HCT116 (cell line): ENCODE measurements around the gene MRPL45.
"Not testable (repeated sequence)": the region's sequence is repeated elsewhere in the genome, so short reads cannot be mapped to it uniquely, and the experiment has no call there.

Experiments
- CEBPB ChIP-seq: IDR thresholded peaks from 2 replicates; pipeline ENCODE4 v1.6.1; 2012; ENCODE audit warnings: low read depth
- ELF1 ChIP-seq: IDR thresholded peaks from 2 replicates; pipeline ENCODE4 v1.6.1; 2012; ENCODE audit warnings: low read depth, borderline replicate concordance
- EZH2 ChIP-seq: fragments of 200-600 bp; sonication (generic); IDR thresholded peaks from 2 replicates; pipeline ENCODE4 v1.6.1; 2017; ENCODE audit warnings: antibody characterized with exemption, mixed run types
- POLR2A ChIP-seq: IDR thresholded peaks from 2 replicates; pipeline ENCODE4 v1.7.0; 2011; ENCODE audit warnings: borderline replicate concordance; ENCODE audit not compliant: insufficient read depth, insufficient read length; ENCODE audit errors: extremely low read depth
- POLR2AphosphoS5 ChIP-seq: IDR thresholded peaks from 2 replicates; pipeline ENCODE4 v1.6.1; 2011; ENCODE audit warnings: mild to moderate bottlenecking, low read depth, low read length, moderate library complexity
- TF ChIP-seq, protein P1 (sequence below), 3 experiments: fragments of 200-600 bp in 1 of 3; sonication (generic) in 1 of 3; IDR thresholded peaks in 2 of 3; conservative IDR thresholded peaks in 1 of 3; 2 replicates each; pipeline ENCODE4 v1.5.1; 2012 to 2017; ENCODE audit warnings: low read depth in 2 of 3, low read length in 2 of 3, antibody characterized with exemption in 1 of 3, borderline replicate concordance in 1 of 3, control low read depth in 1 of 3, mild to moderate bottlenecking in 1 of 3, mixed read lengths in 1 of 3, mixed run types in 1 of 3, moderate library complexity in 1 of 3; ENCODE audit not compliant: insufficient read depth in 1 of 3
- TF ChIP-seq, protein P2 (sequence below): IDR thresholded peaks from 2 replicates; pipeline ENCODE4 v1.6.1; 2012; ENCODE audit warnings: low read depth

GRCh38 chr17:38269045-38269444 is 27.9 kb upstream of the MRPL45 start:
- TF ChIP-seq POLR2A, CEBPB, ELF1, EZH2, POLR2AphosphoS5: not testable (repeated sequence)
- TF ChIP-seq, protein P1, sequence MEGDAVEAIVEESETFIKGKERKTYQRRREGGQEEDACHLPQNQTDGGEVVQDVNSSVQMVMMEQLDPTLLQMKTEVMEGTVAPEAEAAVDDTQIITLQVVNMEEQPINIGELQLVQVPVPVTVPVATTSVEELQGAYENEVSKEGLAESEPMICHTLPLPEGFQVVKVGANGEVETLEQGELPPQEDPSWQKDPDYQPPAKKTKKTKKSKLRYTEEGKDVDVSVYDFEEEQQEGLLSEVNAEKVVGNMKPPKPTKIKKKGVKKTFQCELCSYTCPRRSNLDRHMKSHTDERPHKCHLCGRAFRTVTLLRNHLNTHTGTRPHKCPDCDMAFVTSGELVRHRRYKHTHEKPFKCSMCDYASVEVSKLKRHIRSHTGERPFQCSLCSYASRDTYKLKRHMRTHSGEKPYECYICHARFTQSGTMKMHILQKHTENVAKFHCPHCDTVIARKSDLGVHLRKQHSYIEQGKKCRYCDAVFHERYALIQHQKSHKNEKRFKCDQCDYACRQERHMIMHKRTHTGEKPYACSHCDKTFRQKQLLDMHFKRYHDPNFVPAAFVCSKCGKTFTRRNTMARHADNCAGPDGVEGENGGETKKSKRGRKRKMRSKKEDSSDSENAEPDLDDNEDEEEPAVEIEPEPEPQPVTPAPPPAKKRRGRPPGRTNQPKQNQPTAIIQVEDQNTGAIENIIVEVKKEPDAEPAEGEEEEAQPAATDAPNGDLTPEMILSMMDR (IDR thresholded peaks at IDR 0.05 in 2 of 3, conservative IDR thresholded peaks at IDR 0.05 in 1 of 3; ENCODE audit: borderline replicate concordance in 1 of 3, insufficient read depth in 1 of 3, low read depth in 2 of 3, low read length in 2 of 3) = not testable (repeated sequence)
- TF ChIP-seq, protein P2, sequence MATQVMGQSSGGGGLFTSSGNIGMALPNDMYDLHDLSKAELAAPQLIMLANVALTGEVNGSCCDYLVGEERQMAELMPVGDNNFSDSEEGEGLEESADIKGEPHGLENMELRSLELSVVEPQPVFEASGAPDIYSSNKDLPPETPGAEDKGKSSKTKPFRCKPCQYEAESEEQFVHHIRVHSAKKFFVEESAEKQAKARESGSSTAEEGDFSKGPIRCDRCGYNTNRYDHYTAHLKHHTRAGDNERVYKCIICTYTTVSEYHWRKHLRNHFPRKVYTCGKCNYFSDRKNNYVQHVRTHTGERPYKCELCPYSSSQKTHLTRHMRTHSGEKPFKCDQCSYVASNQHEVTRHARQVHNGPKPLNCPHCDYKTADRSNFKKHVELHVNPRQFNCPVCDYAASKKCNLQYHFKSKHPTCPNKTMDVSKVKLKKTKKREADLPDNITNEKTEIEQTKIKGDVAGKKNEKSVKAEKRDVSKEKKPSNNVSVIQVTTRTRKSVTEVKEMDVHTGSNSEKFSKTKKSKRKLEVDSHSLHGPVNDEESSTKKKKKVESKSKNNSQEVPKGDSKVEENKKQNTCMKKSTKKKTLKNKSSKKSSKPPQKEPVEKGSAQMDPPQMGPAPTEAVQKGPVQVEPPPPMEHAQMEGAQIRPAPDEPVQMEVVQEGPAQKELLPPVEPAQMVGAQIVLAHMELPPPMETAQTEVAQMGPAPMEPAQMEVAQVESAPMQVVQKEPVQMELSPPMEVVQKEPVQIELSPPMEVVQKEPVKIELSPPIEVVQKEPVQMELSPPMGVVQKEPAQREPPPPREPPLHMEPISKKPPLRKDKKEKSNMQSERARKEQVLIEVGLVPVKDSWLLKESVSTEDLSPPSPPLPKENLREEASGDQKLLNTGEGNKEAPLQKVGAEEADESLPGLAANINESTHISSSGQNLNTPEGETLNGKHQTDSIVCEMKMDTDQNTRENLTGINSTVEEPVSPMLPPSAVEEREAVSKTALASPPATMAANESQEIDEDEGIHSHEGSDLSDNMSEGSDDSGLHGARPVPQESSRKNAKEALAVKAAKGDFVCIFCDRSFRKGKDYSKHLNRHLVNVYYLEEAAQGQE = not testable (repeated sequence)
